HepG2 (cell line): ENCODE data around the gene TSN. TPM values are rescaled to one million over a fixed set of nuclear protein-coding genes. Genes with fewer than 3 reads are reported as not detected.

Experiments used
- ATAC-seq: fragments of 200-7000 bp; cut with Tn5 transposase; 3 replicates; pipeline ENCODE4 v1.9.1; 2020; ENCODE audit warnings: mild to moderate bottlenecking, moderate library complexity
- BruUV-seq: library from RNA; stranded (reverse); fragments of 400-500 nt; replicated peaks from 2 replicates; lab custom pipeline; 2021; lab: Mats Ljungman, UMichigan
- CTCF ChIA-PET: fragments of 300-600 bp; formaldehyde crosslinking; extraction: SDS; loops from one replicate; lab custom pipeline; 2021; ENCODE audit warnings: low total read pairs, inconsistent platforms, low intra/inter-chr PET ratio; lab: Yijun Ruan, JAX
- POLR2A ChIA-PET: fragments of 350-600 bp; sonication (Branson Sonifier 250); formaldehyde crosslinking; loops from one replicate; lab custom pipeline; 2020; ENCODE audit warnings: antibody characterized with exemption, inconsistent platforms; lab: Yijun Ruan, JAX
- DNase-seq: peaks from one replicate; pipeline ENCODE4 v3.0.0-alpha.2; 2015; ENCODE audit warnings: low spot score
- FAIRE-seq: peaks from 3 replicates; lab custom pipeline; 2011; peaks lifted over from hg19 to GRCh38; lab: Jason Lieb, UNC
- H2AFZ ChIP-seq: one replicate; pipeline ENCODE4 v1.6.1; 2011; ENCODE audit warnings: low read length, inconsistent platforms
- H3K27ac ChIP-seq: fragments of 300-600 bp; 3 replicates; pipeline ENCODE4 v1.8.0; 2011; ENCODE audit warnings: mixed run types, mild to moderate bottlenecking, mixed read lengths, low read length, inconsistent platforms; ENCODE audit not compliant: insufficient read depth; ENCODE audit errors: extremely low read length
- H3K27me3 ChIP-seq, 2 experiments: fragments of 200-600 bp in 1 of 2; 2 replicates in 1 of 2; 3 replicates in 1 of 2; pipeline versions ENCODE4 v1.6.0 to v1.8.0; 2011; ENCODE audit warnings: low read length in 2 of 2, mild to moderate bottlenecking in 2 of 2, moderate library complexity in 2 of 2, inconsistent platforms in 1 of 2; ENCODE audit not compliant: insufficient read depth in 2 of 2, control insufficient read depth in 1 of 2
- H3K36me3 ChIP-seq, 2 experiments: fragments of 200-600 bp in 1 of 2; replicated peaks in 1 of 2; 2 replicates in 1 of 2; 3 replicates in 1 of 2; pipeline versions ENCODE4 v1.5.1 to v1.8.0; 2011; ENCODE audit warnings: low read length in 2 of 2, inconsistent platforms in 1 of 2; ENCODE audit not compliant: insufficient read depth in 2 of 2, control insufficient read depth in 1 of 2
- H3K4me1 ChIP-seq: 2 replicates; pipeline ENCODE4 v1.5.1; 2012; ENCODE audit warnings: low read length, inconsistent platforms; ENCODE audit not compliant: insufficient read depth
- H3K4me2 ChIP-seq: 2 replicates; pipeline ENCODE4 v1.6.0; 2011; ENCODE audit warnings: low read depth, low read length, inconsistent platforms
- H3K4me3 ChIP-seq, 3 experiments: fragments of 200-600 bp in 1 of 3; sonication (generic), shearing (Covaris generic) in 1 of 3; replicated peaks in 1 of 3; 2 replicates each; pipeline ENCODE4 v1.5.1; 2011 to 2016; ENCODE audit warnings: low read length in 3 of 3, inconsistent platforms in 2 of 3, low read depth in 2 of 3, mild to moderate bottlenecking in 2 of 3, control low read depth in 1 of 3, mixed read lengths in 1 of 3; ENCODE audit not compliant: insufficient read depth in 1 of 3
- H3K79me2 ChIP-seq: one replicate; pipeline ENCODE4 v1.6.1; 2011; ENCODE audit warnings: low read length, inconsistent platforms; ENCODE audit not compliant: insufficient read depth
- H3K9ac ChIP-seq: 2 replicates; pipeline ENCODE4 v1.6.0; 2011; ENCODE audit warnings: mild to moderate bottlenecking, low read depth, low read length, inconsistent platforms; ENCODE audit not compliant: insufficient read depth
- H3K9me3 ChIP-seq: 2 replicates; pipeline ENCODE4 v1.5.1; 2012; ENCODE audit warnings: mild to moderate bottlenecking, low read length
- H4K20me1 ChIP-seq: 2 replicates; pipeline ENCODE4 v1.6.0; 2011; ENCODE audit warnings: inconsistent platforms, mild to moderate bottlenecking, low read length, moderate library complexity; ENCODE audit not compliant: insufficient read depth
- ARID3A ChIP-seq: IDR thresholded peaks from 2 replicates; pipeline ENCODE4 v1.6.1; 2012; ENCODE audit warnings: low read depth, low read length, improper control_type of control experiment
- CREB1 ChIP-seq, 2 experiments: fragments of 450-650 bp in 1 of 2; IDR thresholded peaks; 2 replicates each; pipeline ENCODE4 v1.6.1; 2016 to 2017; ENCODE audit warnings: control low read depth in 1 of 2, mild to moderate bottlenecking in 1 of 2, missing compliant biosample characterization in 1 of 2, missing genetic modification characterization in 1 of 2
- KDM1A ChIP-seq: IDR thresholded peaks from 2 replicates; pipeline ENCODE4 v1.6.1; 2016; ENCODE audit warnings: missing compliant biosample characterization
- MAF1 ChIP-seq: sonication (generic); formaldehyde crosslinking; IDR thresholded peaks from 2 replicates; pipeline ENCODE4 v1.5.0; 2020; ENCODE audit warnings: missing genetic modification reagents, borderline replicate concordance
- SP1 ChIP-seq, 2 experiments: fragments of 450-650 bp in 1 of 2; sonication (generic) in 1 of 2; formaldehyde crosslinking in 1 of 2; IDR thresholded peaks; 2 replicates each; pipeline versions ENCODE4 v1.4.0 to v1.6.1; 2016 to 2020; ENCODE audit warnings: missing genetic modification reagents in 1 of 2
- SRSF1 ChIP-seq: fragments of 200-400 bp; formaldehyde crosslinking; optimal IDR thresholded peaks from 2 replicates; pipeline ENCODE3; 2017; ENCODE audit warnings: mild to moderate bottlenecking, low read depth, low read length, moderate library complexity
- TBP ChIP-seq: sonication (generic); formaldehyde crosslinking; IDR thresholded peaks from 2 replicates; pipeline ENCODE4 v1.5.0; 2020; ENCODE audit warnings: missing genetic modification reagents
- ZNF263 ChIP-seq: sonication (generic); formaldehyde crosslinking; IDR thresholded peaks from 2 replicates; pipeline ENCODE4 v1.4.0; 2020; ENCODE audit warnings: missing genetic modification reagents
- WGBS: methylation state at CpG from one replicate; pipeline ENCODE4 v1.1.6; 2017; ENCODE audit warnings: low lambda C conversion rate; 5-methylcytosine and 5-hydroxymethylcytosine counted together
- in situ Hi-C: cut with HindIII; loops from 2 replicates; pipeline ENCODE4 v1.10.0; 2017; ENCODE audit warnings: low pct_unique_long_range_greater_than_20kb; ENCODE audit not compliant: extremely low pct_ligation_motif_present
- intact Hi-C: fragments of 100-400 bp; cut with micrococcal nuclease; formaldehyde crosslinking; loops from one replicate; pipeline ENCODE4 v1.10.0; 2022; ENCODE audit not compliant: unreplicated experiment
- polyA plus RNA-seq, 8 experiments: library from polyadenylated mRNA; depleted of rRNA in 3 of 8; stranded (reverse) in 7 of 8; unstranded in 1 of 8; fragments of >200 nt; fragmentation: Illumina TruSeq in 4 of 8; extraction: Trizol in 4 of 8; gene quantifications; 2 replicates each; pipeline versions ENCODE4 v1.2.1 to v1.2.3, GENCODE V29; 2011 to 2016; ENCODE audit warnings: low read depth in 4 of 8, missing spikeins in 1 of 8, mixed read lengths in 1 of 8; ENCODE audit not compliant: insufficient read depth in 1 of 8
- total RNA-seq, 5 experiments: library from RNA; depleted of rRNA; stranded (reverse); fragments of >200 nt; fragmentation: Illumina TruSeq; extraction: Trizol; gene quantifications; 2 replicates each; pipeline ENCODE4 v1.2.3, GENCODE V29; 2016; ENCODE audit warnings: low read depth in 1 of 5

Gene TSN
- total and polyA plus RNA-seq, 2 of the 13 experiments (the other 11 are each of a cell fraction or from before 2014, with no cell fraction given) = 56.4 to 115 TPM

- Histone ChIP-seq H2AFZ (no peak overlapping the region), H4K20me1 (no peaks in the 10 kb centered on the region), H3K27me3 (no peaks in the 10 kb centered on the region; a peak in 2 of 5 replicates), H3K4me3 (no peak overlapping the region), H3K79me2 (no peaks in the 10 kb centered on the region), H3K4me1 (no peaks in the 10 kb centered on the region), H3K9me3 (peaks cover 6% of the 10 kb centered on the region; the same call in 1 of the 2 replicates), H3K36me3 (no peaks in the 10 kb centered on the region), H3K9ac (no peak overlapping the region), H3K4me2 (no peak overlapping the region), H3K27ac (no peak overlapping the region)
- DNase-seq (no peak), ATAC-seq (no peak), FAIRE-seq (no peak)
- POLR2A ChIA-PET = no interaction called here
- no TSS peak for BruUV-seq
- 33% methylated on average over 6 of the region's 6 CpGs for WGBS
- in situ Hi-C loops = no loop called here
- intact Hi-C loops = no loop called here
- TF ChIP-seq CREB1 (IDR thresholded peaks at IDR 0.05) = peak; percentile 69
- TF ChIP-seq CREB1 (CRISPR knock-in tag; IDR thresholded peaks at IDR 0.05) = no peak
- TF ChIP-seq SRSF1 = no peak
- TF ChIP-seq MAF1 (CRISPR knock-in tag) = no peak
- TF ChIP-seq TBP (CRISPR knock-in tag) = no peak
- TF ChIP-seq ZNF263 (CRISPR knock-in tag) = no peak
- TF ChIP-seq SP1 (IDR thresholded peaks at IDR 0.05) = no peak
- TF ChIP-seq SP1 (CRISPR knock-in tag; IDR thresholded peaks at IDR 0.05) = no peak
- TF ChIP-seq ARID3A = no peak
- no peak for TF ChIP-seq KDM1A (CRISPR knock-in tag)
- CTCF ChIA-PET = no interaction called here
Observed at GRCh38 chr2:121791801-121792221, 36.4 kb downstream of the TSN start.
